HepG2 (cell line): Measurements from ENCODE around the gene OSBPL3. TPM values are rescaled to one million over a fixed set of nuclear protein-coding genes. Genes with fewer than 3 reads are reported as not detected.

Experiments
- ATAC-seq: fragments of 200-7000 bp; cut with Tn5 transposase; 3 replicates; pipeline ENCODE4 v1.9.1; 2020; ENCODE audit warnings: mild to moderate bottlenecking, moderate library complexity
- BruUV-seq: library from RNA; stranded (reverse); fragments of 400-500 nt; replicated peaks from 2 replicates; lab custom pipeline; 2021; lab: Mats Ljungman, UMichigan
- CTCF ChIA-PET: fragments of 300-600 bp; formaldehyde crosslinking; extraction: SDS; loops from one replicate; lab custom pipeline; 2021; ENCODE audit warnings: low total read pairs, inconsistent platforms, low intra/inter-chr PET ratio; lab: Yijun Ruan, JAX
- POLR2A ChIA-PET: fragments of 350-600 bp; sonication (Branson Sonifier 250); formaldehyde crosslinking; loops from one replicate; lab custom pipeline; 2020; ENCODE audit warnings: antibody characterized with exemption, inconsistent platforms; lab: Yijun Ruan, JAX
- DNase-seq: peaks from one replicate; pipeline ENCODE4 v3.0.0-alpha.2; 2015; ENCODE audit warnings: low spot score
- FAIRE-seq: peaks from 3 replicates; lab custom pipeline; 2011; peaks lifted over from hg19 to GRCh38; lab: Jason Lieb, UNC
- H2AFZ ChIP-seq: one replicate; pipeline ENCODE4 v1.6.1; 2011; ENCODE audit warnings: low read length, inconsistent platforms
- H3K27ac ChIP-seq: fragments of 300-600 bp; 3 replicates; pipeline ENCODE4 v1.8.0; 2011; ENCODE audit warnings: mixed run types, mild to moderate bottlenecking, mixed read lengths, low read length, inconsistent platforms; ENCODE audit not compliant: insufficient read depth; ENCODE audit errors: extremely low read length
- H3K27me3 ChIP-seq, 2 experiments: fragments of 200-600 bp in 1 of 2; 2 replicates in 1 of 2; 3 replicates in 1 of 2; pipeline versions ENCODE4 v1.6.0 to v1.8.0; 2011; ENCODE audit warnings: low read length in 2 of 2, mild to moderate bottlenecking in 2 of 2, moderate library complexity in 2 of 2, inconsistent platforms in 1 of 2; ENCODE audit not compliant: insufficient read depth in 2 of 2, control insufficient read depth in 1 of 2
- H3K36me3 ChIP-seq, 2 experiments: fragments of 200-600 bp in 1 of 2; replicated peaks in 1 of 2; 2 replicates in 1 of 2; 3 replicates in 1 of 2; pipeline versions ENCODE4 v1.5.1 to v1.8.0; 2011; ENCODE audit warnings: low read length in 2 of 2, inconsistent platforms in 1 of 2; ENCODE audit not compliant: insufficient read depth in 2 of 2, control insufficient read depth in 1 of 2
- H3K4me1 ChIP-seq: 2 replicates; pipeline ENCODE4 v1.5.1; 2012; ENCODE audit warnings: low read length, inconsistent platforms; ENCODE audit not compliant: insufficient read depth
- H3K4me2 ChIP-seq: 2 replicates; pipeline ENCODE4 v1.6.0; 2011; ENCODE audit warnings: low read depth, low read length, inconsistent platforms
- H3K4me3 ChIP-seq, 3 experiments: fragments of 200-600 bp in 1 of 3; sonication (generic), shearing (Covaris generic) in 1 of 3; replicated peaks in 1 of 3; 2 replicates each; pipeline ENCODE4 v1.5.1; 2011 to 2016; ENCODE audit warnings: low read length in 3 of 3, inconsistent platforms in 2 of 3, low read depth in 2 of 3, mild to moderate bottlenecking in 2 of 3, control low read depth in 1 of 3, mixed read lengths in 1 of 3; ENCODE audit not compliant: insufficient read depth in 1 of 3
- H3K79me2 ChIP-seq: one replicate; pipeline ENCODE4 v1.6.1; 2011; ENCODE audit warnings: low read length, inconsistent platforms; ENCODE audit not compliant: insufficient read depth
- H3K9ac ChIP-seq: 2 replicates; pipeline ENCODE4 v1.6.0; 2011; ENCODE audit warnings: mild to moderate bottlenecking, low read depth, low read length, inconsistent platforms; ENCODE audit not compliant: insufficient read depth
- H3K9me3 ChIP-seq: 2 replicates; pipeline ENCODE4 v1.5.1; 2012; ENCODE audit warnings: mild to moderate bottlenecking, low read length
- H4K20me1 ChIP-seq: 2 replicates; pipeline ENCODE4 v1.6.0; 2011; ENCODE audit warnings: inconsistent platforms, mild to moderate bottlenecking, low read length, moderate library complexity; ENCODE audit not compliant: insufficient read depth
- ELF4 ChIP-seq: sonication (generic); formaldehyde crosslinking; IDR thresholded peaks from 2 replicates; pipeline ENCODE4 v1.5.0; 2020; ENCODE audit warnings: missing genetic modification reagents, mild to moderate bottlenecking, moderate library complexity, borderline replicate concordance
- FOXP1 ChIP-seq, 2 experiments: fragments of 450-650 bp in 1 of 2; IDR thresholded peaks; 2 replicates each; pipeline ENCODE4 v1.6.1; 2017 to 2018; ENCODE audit warnings: antibody characterized with exemption in 1 of 2
- PCBP2 ChIP-seq: fragments of 200-400 bp; formaldehyde crosslinking; optimal IDR thresholded peaks from 2 replicates; pipeline ENCODE3; 2018; ENCODE audit warnings: low read length, low read depth; ENCODE audit not compliant: poor library complexity, severe bottlenecking
- PLRG1 ChIP-seq: fragments of 450-650 bp; conservative IDR thresholded peaks from 2 replicates; pipeline ENCODE4 v1.6.1; 2016
- PTBP1 ChIP-seq: fragments of 200-400 bp; formaldehyde crosslinking; IDR thresholded peaks from 2 replicates; pipeline ENCODE4 v1.6.1; 2018; ENCODE audit warnings: low read length, low read depth; ENCODE audit not compliant: poor library complexity, severe bottlenecking
- SOX5 ChIP-seq: IDR thresholded peaks from 2 replicates; pipeline ENCODE4 v1.6.1; 2016; ENCODE audit warnings: borderline replicate concordance
- SOX6 ChIP-seq, 2 experiments: fragments of 450-650 bp in 1 of 2; sonication (generic) in 1 of 2; formaldehyde crosslinking in 1 of 2; IDR thresholded peaks; 2 replicates each; pipeline versions ENCODE4 v1.4.0 to v1.6.1; 2017 to 2020; ENCODE audit warnings: antibody characterized with exemption in 1 of 2, mild to moderate bottlenecking in 1 of 2, missing genetic modification reagents in 1 of 2
- SPEN ChIP-seq: sonication (generic); formaldehyde crosslinking; IDR thresholded peaks from 2 replicates; pipeline ENCODE4 v1.5.1; 2020; ENCODE audit warnings: low read depth, mild to moderate bottlenecking, missing genetic modification reagents
- TCF7 ChIP-seq: sonication (generic); IDR thresholded peaks from 2 replicates; pipeline ENCODE4 v1.6.1; 2016; ENCODE audit warnings: antibody characterized with exemption, low read depth
- ZBTB2 ChIP-seq: sonication (generic); formaldehyde crosslinking; IDR thresholded peaks from 2 replicates; pipeline ENCODE4 v1.8.0; 2022; ENCODE audit warnings: low read depth, missing genetic modification reagents
- ZFYVE20 ChIP-seq: sonication (generic); formaldehyde crosslinking; IDR thresholded peaks from 2 replicates; pipeline ENCODE4 v1.8.0; 2023; ENCODE audit warnings: low read depth, mild to moderate bottlenecking, moderate library complexity, missing genetic modification reagents, borderline replicate concordance
- ZNF142 ChIP-seq: sonication (generic); formaldehyde crosslinking; IDR thresholded peaks from 2 replicates; pipeline ENCODE4 v1.4.0; 2020; ENCODE audit warnings: missing genetic modification reagents
- ZNF839 ChIP-seq: sonication (generic); formaldehyde crosslinking; IDR thresholded peaks from 2 replicates; pipeline ENCODE4 v1.4.0; 2020; ENCODE audit warnings: missing genetic modification reagents, mild to moderate bottlenecking, borderline replicate concordance
- ZNF850 ChIP-seq: sonication (generic); formaldehyde crosslinking; conservative IDR thresholded peaks from 2 replicates; pipeline ENCODE4 v1.9.0; 2021; ENCODE audit warnings: mild to moderate bottlenecking, missing genetic modification reagents
- WGBS: methylation state at CpG from one replicate; pipeline ENCODE4 v1.1.6; 2017; ENCODE audit warnings: low lambda C conversion rate; 5-methylcytosine and 5-hydroxymethylcytosine counted together
- in situ Hi-C: cut with HindIII; loops from 2 replicates; pipeline ENCODE4 v1.10.0; 2017; ENCODE audit warnings: low pct_unique_long_range_greater_than_20kb; ENCODE audit not compliant: extremely low pct_ligation_motif_present
- intact Hi-C: fragments of 100-400 bp; cut with micrococcal nuclease; formaldehyde crosslinking; loops from one replicate; pipeline ENCODE4 v1.10.0; 2022; ENCODE audit not compliant: unreplicated experiment
- polyA plus RNA-seq, 8 experiments: library from polyadenylated mRNA; depleted of rRNA in 3 of 8; stranded (reverse) in 7 of 8; unstranded in 1 of 8; fragments of >200 nt; fragmentation: Illumina TruSeq in 4 of 8; extraction: Trizol in 4 of 8; gene quantifications; 2 replicates each; pipeline versions ENCODE4 v1.2.1 to v1.2.3, GENCODE V29; 2011 to 2016; ENCODE audit warnings: low read depth in 4 of 8, missing spikeins in 1 of 8, mixed read lengths in 1 of 8; ENCODE audit not compliant: insufficient read depth in 1 of 8
- total RNA-seq, 5 experiments: library from RNA; depleted of rRNA; stranded (reverse); fragments of >200 nt; fragmentation: Illumina TruSeq; extraction: Trizol; gene quantifications; 2 replicates each; pipeline ENCODE4 v1.2.3, GENCODE V29; 2016; ENCODE audit warnings: low read depth in 1 of 5

The OSBPL3 gene
- total and polyA plus RNA-seq, 2 of the 13 experiments (the other 11 are each of a cell fraction or from before 2014, with no cell fraction given): 8.8 to 28.9 TPM

GRCh38 chr7:24932815-24933214, 47.2 kb downstream of the OSBPL3 start (continued):
- TF ChIP-seq ZBTB2 (CRISPR knock-in tag): no peak
- TF ChIP-seq SPEN (CRISPR knock-in tag): no peak

GRCh38 chr7:24932389-24932788, 47.6 kb downstream of the OSBPL3 start:
- no TSS peak for BruUV-seq
- Histone ChIP-seq H3K4me3 (no peak overlapping the region), H3K27ac (no peak overlapping the region), H3K9ac (no peak overlapping the region), H4K20me1 (0 out of 2 replicates have a peak, but pooled peaks cover 2% of the 10 kb centered on the region), H3K9me3 (no peaks in the 10 kb centered on the region), H3K36me3 (no peaks in the 10 kb centered on the region), H2AFZ (no peak overlapping the region), H3K27me3 (no peaks in the 10 kb centered on the region), H3K4me1 (0 out of 2 replicates have a peak, but pooled peaks cover 8% of the 10 kb centered on the region), H3K4me2 (no peak overlapping the region), H3K79me2 (peaks cover 55% of the 10 kb centered on the region)
- in situ Hi-C loops (no loop called here), intact Hi-C loops (no loop called here)
- ChIA-PET CTCF (no interaction called here), POLR2A (no interaction called here)
- no peak for ATAC-seq
- FAIRE-seq: no peak
- no peak for DNase-seq
- no peak for TF ChIP-seq ZNF142 (CRISPR knock-in tag)
- TF ChIP-seq SOX5 (CRISPR knock-in tag): no peak
- TF ChIP-seq PLRG1: no peak
- TF ChIP-seq PCBP2: no peak
- TF ChIP-seq ZFYVE20 (CRISPR knock-in tag): no peak
- no peak for TF ChIP-seq ELF4 (CRISPR knock-in tag)
- TF ChIP-seq SOX6 (IDR thresholded peaks at IDR 0.05): no peak
- no peak for TF ChIP-seq SOX6 (CRISPR knock-in tag; IDR thresholded peaks at IDR 0.05)
- no peak for TF ChIP-seq ZNF850 (CRISPR knock-in tag)
- no peak for TF ChIP-seq FOXP1 (IDR thresholded peaks at IDR 0.05)
- TF ChIP-seq FOXP1 (CRISPR knock-in tag; IDR thresholded peaks at IDR 0.05): no peak
- TF ChIP-seq ZNF839 (CRISPR knock-in tag): no peak
- no peak for TF ChIP-seq PTBP1
- no peak for TF ChIP-seq TCF7
- 98% methylated on average over 3 of the region's 3 CpGs for WGBS
